ENCODE measurements around the gene DET1.

DNA sequence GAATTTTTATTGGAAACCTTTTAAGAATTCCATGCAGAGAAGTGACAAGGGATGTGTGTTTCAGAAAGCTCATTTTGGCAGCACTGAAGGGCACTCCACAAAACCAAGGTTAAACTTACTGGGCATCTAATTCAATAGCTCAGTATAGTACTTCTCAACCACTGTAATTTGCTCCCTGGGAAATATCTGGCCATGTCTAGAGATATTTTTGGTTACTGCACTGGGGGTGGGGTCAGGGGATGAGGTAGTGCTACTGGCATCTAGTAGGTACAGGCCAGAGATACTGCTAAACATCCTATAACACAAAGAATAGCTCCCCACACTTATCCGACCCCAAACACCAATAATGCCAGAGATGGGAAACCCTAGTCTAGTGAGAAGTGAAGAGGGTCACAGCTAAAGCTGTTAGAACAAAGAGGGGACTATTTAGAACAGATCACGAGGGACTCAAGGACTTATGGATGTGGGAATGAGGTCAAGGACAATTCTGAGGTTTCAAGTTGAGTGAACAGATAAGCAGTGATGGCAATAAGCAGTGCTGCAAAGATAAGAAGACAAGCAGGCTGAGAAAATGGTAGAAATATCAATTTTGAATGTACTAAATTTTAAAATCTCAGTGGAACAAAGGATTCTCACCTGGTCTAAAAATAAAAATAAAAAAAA lies 82.5 kb downstream of the DET1 start:
- TF ChIP-seq, protein P1, sequence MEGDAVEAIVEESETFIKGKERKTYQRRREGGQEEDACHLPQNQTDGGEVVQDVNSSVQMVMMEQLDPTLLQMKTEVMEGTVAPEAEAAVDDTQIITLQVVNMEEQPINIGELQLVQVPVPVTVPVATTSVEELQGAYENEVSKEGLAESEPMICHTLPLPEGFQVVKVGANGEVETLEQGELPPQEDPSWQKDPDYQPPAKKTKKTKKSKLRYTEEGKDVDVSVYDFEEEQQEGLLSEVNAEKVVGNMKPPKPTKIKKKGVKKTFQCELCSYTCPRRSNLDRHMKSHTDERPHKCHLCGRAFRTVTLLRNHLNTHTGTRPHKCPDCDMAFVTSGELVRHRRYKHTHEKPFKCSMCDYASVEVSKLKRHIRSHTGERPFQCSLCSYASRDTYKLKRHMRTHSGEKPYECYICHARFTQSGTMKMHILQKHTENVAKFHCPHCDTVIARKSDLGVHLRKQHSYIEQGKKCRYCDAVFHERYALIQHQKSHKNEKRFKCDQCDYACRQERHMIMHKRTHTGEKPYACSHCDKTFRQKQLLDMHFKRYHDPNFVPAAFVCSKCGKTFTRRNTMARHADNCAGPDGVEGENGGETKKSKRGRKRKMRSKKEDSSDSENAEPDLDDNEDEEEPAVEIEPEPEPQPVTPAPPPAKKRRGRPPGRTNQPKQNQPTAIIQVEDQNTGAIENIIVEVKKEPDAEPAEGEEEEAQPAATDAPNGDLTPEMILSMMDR (IDR thresholded peaks at IDR 0.05; ENCODE audit: low read length), result no peak
- no peak for TF ChIP-seq EZH2 (optimal IDR thresholded peaks at IDR 0.05; ENCODE audit: low read depth, low read length)
- TF ChIP-seq EZH2phosphoT487 (IDR thresholded peaks at IDR 0.05; ENCODE audit: low read length), result no peak

Measured in MM.1S (cell line).